Stimulated activated CD4-positive, alpha-beta T cell treated with anti-CD3 and anti-CD28 coated beads, TNF-alpha, amount 100 ng/mL, for 1 hour (primary cell): Measurements from ENCODE around the gene HSPA1A.
"Not testable (repeated sequence)": the region's sequence is repeated elsewhere in the genome, so short reads cannot be mapped to it uniquely, and the experiment has no call there.

Experiments
- DNase-seq, 3 donors: peaks; one replicate each; pipeline ENCODE4 v3.0.0-alpha.2; 2020; ENCODE audit warnings: low read depth in 3 of 3, low spot score in 1 of 3

The HSPA1A gene

DNA sequence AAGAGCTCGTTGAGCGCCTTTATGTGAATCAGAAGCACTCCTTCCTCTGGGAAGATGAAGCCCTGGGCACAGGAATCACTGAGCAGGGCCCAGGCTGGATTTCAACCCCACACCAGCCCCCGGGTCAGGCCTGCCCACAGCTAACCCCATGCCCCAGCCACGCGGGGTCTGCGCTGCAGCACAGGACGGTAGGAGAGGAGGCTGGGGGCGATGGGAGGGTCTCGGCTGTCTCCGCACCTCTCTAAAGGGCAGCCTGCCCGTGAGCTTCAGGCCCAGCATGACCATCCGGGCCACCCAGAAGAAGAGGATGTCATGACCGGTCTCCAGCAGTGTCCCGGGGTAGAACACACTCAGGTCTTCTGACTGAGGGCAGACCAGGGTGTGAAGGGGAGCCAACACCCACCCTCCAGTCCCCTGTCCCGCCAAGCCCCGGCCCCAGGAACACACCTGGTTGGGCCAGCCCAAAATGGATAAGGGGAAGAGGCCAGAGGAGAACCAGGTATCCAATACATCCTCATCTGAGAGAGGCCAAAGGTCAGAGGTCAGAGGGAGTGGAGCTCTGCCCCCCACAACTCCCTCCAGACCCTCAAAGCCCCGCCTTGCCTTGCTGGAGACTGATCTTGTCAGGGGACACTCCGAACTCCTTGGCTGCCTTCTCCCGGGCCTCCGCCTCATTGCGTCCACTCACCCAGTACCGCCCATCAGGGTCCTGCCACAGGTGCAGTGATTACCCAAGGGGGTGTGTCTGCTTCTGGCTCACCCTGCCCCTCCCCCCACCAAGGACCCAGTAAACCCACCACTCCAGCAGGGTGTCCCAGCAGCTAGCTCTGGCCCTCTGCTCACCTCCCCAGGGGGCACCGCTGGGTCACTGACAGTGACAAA is 33.9 kb upstream of the HSPA1A start:
- no peak for DNase-seq

DNA sequence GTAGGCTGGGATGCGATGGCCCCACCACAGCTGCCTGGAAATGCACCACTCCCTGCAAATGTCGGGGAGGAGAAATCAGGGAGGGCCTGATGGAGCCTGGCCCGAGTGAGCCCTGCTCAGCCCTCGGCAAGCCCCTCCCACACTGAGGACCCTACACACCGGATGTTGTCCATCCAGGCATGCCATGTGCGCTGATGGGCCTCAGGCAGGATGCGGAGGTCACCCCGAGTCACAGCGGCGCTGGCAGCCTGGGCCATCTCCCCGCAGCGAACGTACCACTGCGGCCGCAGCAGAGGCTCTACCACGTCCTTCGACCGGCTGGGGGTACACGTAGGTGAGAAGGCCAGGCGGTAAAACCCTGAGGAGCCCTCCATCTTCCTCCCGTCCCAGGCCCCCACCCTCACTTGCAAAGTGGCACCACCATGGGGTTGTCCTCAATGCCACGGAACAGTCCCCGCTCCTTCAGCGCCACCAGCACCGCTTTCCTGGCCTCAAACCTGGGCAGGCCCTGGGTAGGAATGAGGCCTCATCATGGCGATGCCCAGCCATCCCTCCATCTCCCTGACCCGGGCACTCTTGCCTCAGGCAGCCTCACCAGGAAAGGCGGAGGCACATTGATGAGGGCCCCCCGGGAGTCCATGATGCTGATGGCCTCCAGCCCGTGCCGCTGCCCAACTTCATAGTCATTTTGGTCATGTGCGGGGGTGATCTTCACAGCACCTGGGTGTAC is 33.1 kb upstream of the HSPA1A start:
- DNase-seq = no peak

DNA sequence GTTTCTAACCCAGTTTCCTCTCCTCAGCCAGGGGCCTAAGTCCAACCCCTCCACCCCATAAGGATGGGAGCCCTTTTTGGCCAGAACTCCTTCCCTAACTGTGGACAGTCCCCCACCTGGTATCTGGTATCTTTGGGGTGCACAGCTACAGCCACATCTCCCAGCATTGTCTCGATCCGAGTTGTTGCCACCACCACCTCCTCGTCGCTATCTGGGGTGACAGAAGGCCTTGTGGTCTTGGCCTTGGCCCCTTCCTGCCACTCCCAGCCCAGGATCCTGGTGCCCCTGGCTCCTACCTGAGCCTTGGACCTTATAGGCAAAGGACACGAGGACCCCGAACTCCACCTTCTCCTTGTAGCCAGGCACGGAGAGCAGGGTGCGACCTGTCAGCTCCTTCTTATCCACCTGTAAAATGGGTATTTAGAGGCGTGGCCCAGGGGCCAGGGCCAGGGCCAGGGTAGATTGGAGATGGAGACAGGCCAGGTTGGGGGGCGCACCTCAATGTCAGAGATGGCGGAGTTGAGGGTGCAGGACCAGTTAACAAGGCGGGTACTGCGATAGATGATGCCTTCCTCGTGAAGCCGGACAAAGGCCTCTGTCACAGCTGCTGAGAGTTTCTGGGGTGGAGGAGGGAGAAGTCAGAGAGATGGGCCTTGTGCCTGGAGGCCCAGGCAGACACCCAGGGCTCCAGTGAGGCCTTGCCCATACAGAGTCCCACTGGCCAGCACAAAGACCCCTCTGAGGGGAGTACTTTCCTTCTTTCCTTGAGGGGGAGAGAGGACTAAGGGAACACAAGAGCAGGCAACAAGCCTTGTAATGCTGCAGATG is 31.0 kb upstream of the HSPA1A start:
- no peak for DNase-seq

GRCh38 chr6:31785475-31785874 is 29.9 kb upstream of the HSPA1A start:
- DNase-seq = no peak

DNA sequence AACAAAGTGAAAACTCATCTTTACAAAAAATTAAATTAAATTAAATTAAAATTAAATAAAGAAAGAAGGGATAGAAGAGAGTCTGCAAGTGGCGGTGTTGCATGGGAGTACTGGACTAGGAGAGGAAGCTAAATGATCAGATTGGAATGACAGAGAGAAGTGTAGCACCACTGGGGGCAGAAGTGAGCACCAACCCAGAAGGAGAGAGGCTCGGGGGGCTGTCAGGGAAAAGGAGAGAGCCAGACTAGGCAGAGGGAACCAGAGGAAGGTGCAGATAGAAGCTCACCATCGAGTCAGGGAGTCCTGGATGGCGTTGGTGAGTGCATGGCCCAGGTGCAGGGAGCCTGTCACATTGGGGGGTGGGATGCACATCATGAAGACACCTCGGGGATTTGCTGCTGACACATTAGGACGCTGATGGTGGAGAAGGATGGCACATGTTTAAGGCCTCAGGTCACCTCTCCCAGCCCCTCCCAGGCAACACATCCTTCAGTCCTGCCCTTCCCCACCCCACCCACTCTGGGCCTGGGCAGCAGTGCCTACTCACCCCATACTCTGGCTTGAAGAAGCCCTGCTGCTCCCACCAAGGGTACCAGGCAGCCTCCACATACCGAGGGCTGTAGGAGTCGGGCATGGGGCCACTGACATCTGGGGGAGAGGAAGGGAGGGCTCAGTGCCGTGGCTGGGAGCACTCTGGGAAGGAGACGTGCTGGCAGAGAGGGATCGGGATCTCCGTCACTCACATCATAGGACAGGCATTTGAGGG is 23.8 kb upstream of the HSPA1A start:
- DNase-seq = no peak

DNA sequence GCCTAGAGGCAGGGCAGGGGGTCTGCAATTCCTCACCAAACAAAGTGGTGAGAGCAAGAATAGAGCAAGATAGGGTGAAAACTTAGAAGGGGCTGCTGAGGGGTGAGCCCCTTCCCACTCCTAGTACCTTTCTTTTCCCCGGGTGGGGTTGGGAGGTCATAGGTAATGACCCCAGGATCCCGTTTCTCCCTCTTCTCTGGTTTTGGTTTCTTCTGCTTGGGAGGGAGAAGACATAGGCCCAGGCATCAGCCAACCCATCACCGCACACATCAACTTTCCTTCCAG is 23.3 kb upstream of the HSPA1A start:
- DNase-seq = no peak

GRCh38 chr6:31792761-31793171 is 22.6 kb upstream of the HSPA1A start:
- no peak for DNase-seq

GRCh38 chr6:31793927-31794245 is 21.5 kb upstream of the HSPA1A start:
- DNase-seq = not testable (repeated sequence)

- no peak for DNase-seq
Observed at GRCh38 chr6:31794294-31794865, 21.0 kb upstream of the HSPA1A start.

- DNase-seq = no peak
Observed at GRCh38 chr6:31794866-31795615, 20.3 kb upstream of the HSPA1A start.

- DNase-seq = peak; percentile 60 to 72 (median 70)
Observed at GRCh38 chr6:31795616-31796298, 19.6 kb upstream of the HSPA1A start, which contains the start of gene VARS1. Gene VARS1, minus strand, starts transcription at chr6:31795752. Its CDS starts 535 bp downstream, at chr6:31795217.

GRCh38 chr6:31796993-31797385 is 18.4 kb upstream of the HSPA1A start:
- no peak for DNase-seq

GRCh38 chr6:31797588-31797987 is 17.8 kb upstream of the HSPA1A start:
- DNase-seq = no peak

- DNase-seq = no peak
Observed at GRCh38 chr6:31799781-31800180, 15.6 kb upstream of the HSPA1A start.

DNA sequence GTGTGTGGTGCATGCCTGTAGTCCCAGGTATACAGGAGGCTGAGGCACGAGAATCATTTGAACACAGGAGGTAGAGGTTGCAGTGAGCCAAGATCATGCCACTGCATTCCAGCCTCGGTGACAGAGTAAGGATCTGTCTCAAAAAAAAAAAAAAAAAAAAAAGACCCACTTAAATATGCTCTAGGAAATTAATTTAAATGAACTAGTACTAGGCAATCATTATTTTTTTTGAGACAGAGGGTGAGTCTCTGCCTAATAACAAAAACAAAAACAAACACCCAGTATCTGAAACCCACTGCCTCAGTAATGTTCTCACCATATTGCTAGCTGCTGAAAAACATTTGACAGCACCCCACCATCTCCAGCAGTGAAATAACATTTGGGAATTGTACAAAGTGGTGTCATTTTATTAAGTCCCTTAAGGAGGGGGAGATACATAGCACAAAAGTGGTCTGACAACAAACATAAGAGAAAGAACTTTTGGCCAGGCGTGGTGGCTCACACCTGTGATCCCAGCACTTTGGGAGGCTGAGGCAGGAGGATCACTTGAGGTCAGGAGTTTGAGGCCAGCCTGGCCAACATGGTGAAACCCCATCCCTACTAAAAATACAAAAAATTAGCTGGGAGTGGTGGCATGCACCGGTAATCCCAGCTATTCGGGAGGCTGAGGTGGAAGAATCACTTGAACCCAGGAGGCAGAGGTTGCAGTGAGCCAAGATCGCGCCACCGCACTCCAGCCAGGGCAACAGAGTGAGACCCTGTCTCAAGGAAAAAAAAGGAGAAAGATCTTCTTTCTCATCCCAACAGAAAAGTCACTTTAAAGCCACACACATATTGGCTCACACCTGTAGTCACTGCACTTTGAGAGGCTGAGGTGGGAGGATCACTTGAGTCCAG is 14.1 kb upstream of the HSPA1A start:
- DNase-seq = not testable (repeated sequence)

DNA sequence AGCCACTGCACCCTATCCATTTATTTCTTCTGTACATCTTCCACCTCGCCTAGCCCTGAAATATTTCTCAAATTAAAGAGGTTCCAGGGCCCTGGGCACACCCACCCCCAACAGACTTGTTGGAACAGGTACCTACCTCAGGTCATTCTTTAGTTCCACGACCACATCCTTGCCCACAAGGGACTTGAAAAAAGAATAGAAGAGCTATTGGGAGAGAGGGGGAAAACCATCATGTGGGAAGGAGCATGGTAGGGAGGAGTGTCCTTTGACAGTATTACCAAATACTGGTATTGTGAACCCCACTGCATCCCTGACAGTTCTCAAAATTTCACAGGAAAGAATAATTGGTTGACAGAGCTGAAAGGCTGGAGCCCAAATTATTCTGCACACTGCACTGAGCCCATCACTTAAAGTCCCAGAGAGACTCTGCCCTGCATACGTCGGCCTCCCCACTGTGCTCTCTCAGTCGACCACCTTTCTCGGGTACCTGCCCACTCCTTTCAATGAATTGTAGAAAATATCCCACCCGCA is 9.3 kb upstream of the HSPA1A start:
- DNase-seq = no peak

- DNase-seq = peak; percentile 90 to 96 (median 95)
Observed at GRCh38 chr6:31806470-31807272, 8.7 kb upstream of the HSPA1A start, which contains the start of gene LSM2. Gene LSM2, minus strand, starts transcription at chr6:31806966. Its CDS starts 209 bp downstream, at chr6:31806757.
